ENCODE measurements around the gene DDX24. TPM values are rescaled to one million over a fixed set of nuclear protein-coding genes. Genes with fewer than 3 reads are reported as not detected.
A peak's percentile ranks its signal among the peaks of the same experiment; 100 is the strongest.

DDX24 gene
- total RNA-seq, 1 donor: 130 TPM

DNA sequence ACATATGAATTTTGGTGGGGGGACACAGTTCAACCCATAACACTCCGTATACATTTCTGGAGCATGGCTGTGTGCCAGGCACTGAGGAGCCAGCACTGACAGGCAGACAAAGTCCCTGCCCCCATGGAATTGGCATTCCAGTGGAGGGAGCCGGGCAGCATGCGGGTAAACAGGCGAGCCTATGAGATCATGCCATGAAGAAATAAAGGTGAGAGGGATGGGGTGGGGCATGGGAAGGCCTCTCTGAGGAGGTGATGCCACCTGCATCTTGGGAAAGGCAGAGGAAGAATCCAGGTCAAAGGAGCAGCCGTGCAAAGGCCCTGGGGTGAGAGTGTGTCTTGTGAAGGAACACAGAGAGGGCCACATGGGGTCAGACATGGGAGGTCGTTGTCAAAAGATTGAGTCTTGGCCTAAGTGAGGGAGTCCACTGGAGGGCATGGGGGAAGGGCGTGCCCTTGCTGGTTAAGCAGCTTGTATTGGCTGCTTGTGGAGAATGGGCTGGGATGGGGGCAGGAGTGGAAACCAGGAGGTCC lies 51.3 kb downstream of the DDX24 start:
- H3K4me3 ChIP-seq (ENCODE audit: low read depth, low read length): no peak overlapping the region
- TF ChIP-seq, protein P1, sequence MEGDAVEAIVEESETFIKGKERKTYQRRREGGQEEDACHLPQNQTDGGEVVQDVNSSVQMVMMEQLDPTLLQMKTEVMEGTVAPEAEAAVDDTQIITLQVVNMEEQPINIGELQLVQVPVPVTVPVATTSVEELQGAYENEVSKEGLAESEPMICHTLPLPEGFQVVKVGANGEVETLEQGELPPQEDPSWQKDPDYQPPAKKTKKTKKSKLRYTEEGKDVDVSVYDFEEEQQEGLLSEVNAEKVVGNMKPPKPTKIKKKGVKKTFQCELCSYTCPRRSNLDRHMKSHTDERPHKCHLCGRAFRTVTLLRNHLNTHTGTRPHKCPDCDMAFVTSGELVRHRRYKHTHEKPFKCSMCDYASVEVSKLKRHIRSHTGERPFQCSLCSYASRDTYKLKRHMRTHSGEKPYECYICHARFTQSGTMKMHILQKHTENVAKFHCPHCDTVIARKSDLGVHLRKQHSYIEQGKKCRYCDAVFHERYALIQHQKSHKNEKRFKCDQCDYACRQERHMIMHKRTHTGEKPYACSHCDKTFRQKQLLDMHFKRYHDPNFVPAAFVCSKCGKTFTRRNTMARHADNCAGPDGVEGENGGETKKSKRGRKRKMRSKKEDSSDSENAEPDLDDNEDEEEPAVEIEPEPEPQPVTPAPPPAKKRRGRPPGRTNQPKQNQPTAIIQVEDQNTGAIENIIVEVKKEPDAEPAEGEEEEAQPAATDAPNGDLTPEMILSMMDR (IDR thresholded peaks at IDR 0.05; ENCODE audit: insufficient read depth, low read length): no peak
- DNase-seq (ENCODE audit: low read depth): no peak

DNA sequence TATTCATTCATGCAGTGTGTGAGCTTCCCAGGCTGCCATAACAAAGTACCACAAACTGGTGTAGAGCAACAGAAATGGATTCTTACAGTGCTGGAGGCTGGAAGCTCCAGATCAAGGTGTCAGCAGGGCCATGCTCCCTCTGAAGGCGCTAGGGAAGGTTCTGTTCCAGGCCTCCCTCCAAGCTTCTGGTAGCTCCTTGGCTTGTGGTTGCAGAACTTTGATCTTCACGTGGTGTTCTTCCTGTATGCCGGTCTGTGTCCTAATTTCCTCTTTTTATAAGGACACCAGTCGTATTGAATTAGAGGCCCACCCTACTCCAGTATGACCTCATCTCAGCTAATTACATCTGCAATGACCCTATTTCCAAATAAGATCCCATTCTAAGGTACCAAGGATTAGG lies 51.7 kb downstream of the DDX24 start:
- H3K4me3 ChIP-seq (ENCODE audit: low read depth, low read length): no peak overlapping the region
- TF ChIP-seq, protein P1 (IDR thresholded peaks at IDR 0.05; ENCODE audit: insufficient read depth, low read length): no peak
- no peak for DNase-seq (ENCODE audit: low read depth)

DNA sequence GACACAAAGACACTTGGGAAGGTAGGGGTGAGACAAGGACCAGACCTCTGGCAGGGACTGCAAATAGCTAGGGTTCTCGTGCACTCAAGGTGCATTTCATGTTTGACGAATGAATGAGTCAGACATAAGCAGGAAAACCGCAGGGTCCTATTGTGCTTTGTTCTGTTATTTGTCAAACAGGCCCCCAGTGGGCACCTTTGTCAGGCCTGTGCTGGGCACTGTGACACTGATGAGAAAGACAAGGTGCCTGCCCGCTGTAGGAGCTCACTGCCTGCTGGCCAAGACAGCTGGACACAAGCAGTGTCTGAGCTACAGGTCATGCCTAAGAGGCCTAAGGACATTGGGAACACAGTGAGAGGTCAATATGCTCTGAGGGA lies 52.6 kb downstream of the DDX24 start:
- TF ChIP-seq, protein P1 (IDR thresholded peaks at IDR 0.05; ENCODE audit: insufficient read depth, low read length): no peak
- DNase-seq (ENCODE audit: low read depth): no peak

DNA sequence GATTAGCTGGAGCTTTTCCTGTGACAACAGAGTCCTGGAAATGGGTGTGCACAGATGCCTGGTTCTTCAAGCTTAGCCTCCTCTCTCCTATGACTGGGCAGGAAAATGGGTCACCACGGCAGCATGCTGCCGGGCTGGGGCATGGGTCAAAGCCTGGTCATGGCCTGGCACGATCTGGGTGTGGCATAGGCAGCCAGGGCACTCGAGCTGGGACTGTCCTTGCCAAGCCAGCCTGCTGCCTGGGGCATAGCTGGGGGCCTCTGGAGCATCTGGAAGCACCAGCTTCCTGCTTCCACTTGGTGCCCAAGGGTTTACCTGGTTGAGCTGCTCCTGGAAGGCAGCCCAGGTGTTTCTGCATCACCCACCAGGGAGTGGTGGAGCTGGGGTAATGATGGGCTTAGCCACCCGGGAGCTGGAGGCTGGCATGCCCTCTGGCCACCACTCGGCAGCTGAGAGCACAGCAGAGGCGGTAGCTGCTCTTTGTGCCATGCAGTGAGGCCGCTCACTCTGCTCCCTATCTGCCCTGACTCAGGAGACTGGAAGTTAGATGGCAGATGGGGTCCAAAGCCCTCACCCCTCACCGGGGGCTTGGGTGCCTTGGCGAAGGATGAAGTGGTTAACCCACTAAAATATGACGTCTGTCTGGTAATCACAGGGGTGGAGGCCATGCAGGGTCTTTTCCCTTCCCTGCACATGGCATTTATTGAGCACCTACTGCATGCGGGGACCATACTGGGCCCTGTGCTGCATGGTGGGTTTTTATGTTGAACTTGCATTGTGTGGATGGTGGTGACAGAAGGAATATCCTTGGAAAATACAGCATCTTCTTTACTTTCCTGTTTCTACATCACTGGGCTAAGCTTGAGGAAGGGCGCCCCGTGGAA lies 53.2 kb downstream of the DDX24 start:
- DNase-seq (ENCODE audit: low read depth): no peak
- TF ChIP-seq, protein P1 (IDR thresholded peaks at IDR 0.05; ENCODE audit: insufficient read depth, low read length): no peak
- no peak overlapping the region for H3K4me3 ChIP-seq (ENCODE audit: low read depth, low read length)

More for the DNA sequence above, 52.6 kb downstream of the DDX24 start:
- H3K4me3 ChIP-seq (ENCODE audit: low read depth, low read length): no peak overlapping the region

DNA sequence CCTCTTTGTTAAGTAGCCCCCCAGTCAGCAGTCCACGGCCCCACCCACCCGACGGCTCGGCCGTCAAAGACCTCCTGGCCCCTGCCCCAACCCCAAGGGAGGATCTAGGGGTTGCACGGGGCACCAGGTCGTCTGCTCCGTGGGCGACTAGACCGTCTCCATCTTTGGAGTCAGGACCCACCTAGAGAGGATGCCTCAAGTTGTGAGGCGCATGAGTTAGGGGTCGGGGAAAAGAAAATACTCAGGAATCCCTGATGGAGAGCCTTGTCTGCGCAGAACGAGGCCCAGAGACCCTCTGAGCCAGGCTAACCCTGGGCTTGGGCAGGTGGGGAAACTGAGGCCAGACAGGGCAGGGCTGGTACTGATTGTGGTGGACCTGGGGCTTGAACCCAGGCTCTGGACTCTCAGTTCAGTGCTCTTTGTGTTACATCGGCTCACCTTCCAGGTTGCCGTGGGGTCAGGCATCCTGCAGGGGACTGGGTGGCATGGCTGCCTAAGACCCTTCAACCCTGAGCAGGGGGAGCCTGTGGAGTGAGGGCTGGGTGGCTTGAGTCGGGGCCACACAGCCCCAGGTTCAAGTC lies 54.0 kb downstream of the DDX24 start:
- DNase-seq (ENCODE audit: low read depth): no peak
- TF ChIP-seq, protein P1 (IDR thresholded peaks at IDR 0.05; ENCODE audit: insufficient read depth, low read length): no peak
- H3K4me3 ChIP-seq (ENCODE audit: low read depth, low read length): peak overlapping the region; percentile 74

DNA sequence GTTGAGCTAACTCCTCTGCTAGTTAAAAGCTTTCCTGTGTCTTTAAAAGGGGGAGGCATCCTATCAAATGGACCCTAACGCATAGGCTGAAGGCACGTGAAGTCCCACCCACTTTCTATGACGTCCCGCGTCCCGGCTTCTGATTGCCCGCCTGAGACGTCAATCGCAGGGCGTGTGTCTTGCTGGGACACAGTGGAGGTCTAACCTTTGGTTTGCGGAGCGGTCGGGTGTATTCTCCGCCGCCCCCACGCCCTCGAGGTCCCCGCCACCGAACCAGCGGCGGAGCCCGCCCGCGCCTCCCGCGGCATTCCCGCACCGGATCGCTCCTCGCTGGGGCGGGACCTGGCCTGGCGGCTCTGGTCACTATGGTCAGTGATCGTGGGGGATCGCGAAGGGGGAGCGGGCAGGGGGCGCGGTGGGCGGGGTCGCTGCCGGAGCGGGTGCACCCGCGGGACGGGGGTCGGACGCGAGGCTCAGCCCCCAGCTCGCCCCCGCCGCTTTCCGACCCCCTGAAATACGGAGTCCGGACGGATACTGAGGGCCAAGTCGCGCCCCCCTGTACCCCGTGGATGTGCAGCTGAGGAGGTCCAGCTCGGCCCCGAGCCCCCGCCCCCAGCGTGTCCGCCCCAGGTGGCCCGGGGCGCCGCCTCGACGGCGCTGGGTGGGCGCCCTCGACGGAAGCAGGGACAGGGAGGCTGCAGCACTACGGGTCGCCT lies 54.7 kb downstream of the DDX24 start, which contains the start of gene OTUB2:
OTUB2 (plus strand) TSS at position 168 of the 716 bp plus-strand sequence; CDS start at position 366, 198 bp downstream.
- H3K4me3 ChIP-seq (ENCODE audit: low read depth, low read length): peak within 1 kb of the TSS; percentile 74
- peak; percentile 98 for DNase-seq (ENCODE audit: low read depth)
- TF ChIP-seq, protein P1 (IDR thresholded peaks at IDR 0.05; ENCODE audit: insufficient read depth, low read length): no peak

Data from fibroblast of the aortic adventitia (primary cell).